H1 (cell line): ENCODE results near the gene ATM. TPM values are rescaled to one million over a fixed set of nuclear protein-coding genes. Genes with fewer than 3 reads are reported as not detected.

Experiments used
- BACH1 ChIP-seq: IDR thresholded peaks from 2 replicates; pipeline ENCODE4 v1.6.1; 2012; ENCODE audit warnings: low read length, improper control_type of control experiment
- KDM5A ChIP-seq: fragments of 200-600 bp; IDR thresholded peaks from 2 replicates; pipeline ENCODE4 v1.7.1; 2012; ENCODE audit warnings: mild to moderate bottlenecking, low read length, inconsistent platforms, mixed read lengths
- POLR2AphosphoS5 ChIP-seq: IDR thresholded peaks from 2 replicates; pipeline ENCODE4 v1.6.1; 2011; ENCODE audit warnings: low read depth, low read length
- POU5F1 ChIP-seq: IDR thresholded peaks from 2 replicates; pipeline ENCODE4 v1.6.1; 2011; ENCODE audit warnings: low read depth, mild to moderate bottlenecking, low read length, moderate library complexity
- RNF2 ChIP-seq: fragments of 200-900, 300-1000 bp; sonication (generic); IDR thresholded peaks from 2 replicates; pipeline ENCODE4 v1.7.1; 2016; ENCODE audit warnings: borderline replicate concordance, low read depth, mild to moderate bottlenecking, antibody characterized with exemption, low read length; ENCODE audit not compliant: poor library complexity, severe bottlenecking; ENCODE audit errors: missing control alignments
- SIN3A ChIP-seq, 2 experiments: IDR thresholded peaks in 1 of 2; conservative IDR thresholded peaks in 1 of 2; 2 replicates each; pipeline ENCODE4 v1.6.1; 2011 to 2012; ENCODE audit warnings: low read length in 2 of 2, improper control_type of control experiment in 1 of 2, low read depth in 1 of 2, mild to moderate bottlenecking in 1 of 2
- SIX5 ChIP-seq: IDR thresholded peaks from 2 replicates; pipeline ENCODE4 v1.6.1; 2011; ENCODE audit warnings: mild to moderate bottlenecking, low read depth, low read length
- SP1 ChIP-seq: IDR thresholded peaks from 2 replicates; pipeline ENCODE4 v1.6.1; 2011; ENCODE audit warnings: low read depth, low read length
- SP4 ChIP-seq: IDR thresholded peaks from 2 replicates; pipeline ENCODE4 v1.6.1; 2012; ENCODE audit warnings: low read length, inconsistent platforms
- polyA plus RNA-seq, 7 experiments: library from polyadenylated mRNA; depleted of rRNA in 3 of 7; stranded (reverse) in 5 of 7; unstranded in 2 of 7; fragments of >200 nt in 5 of 7; fragments of 200-250 nt in 2 of 7; gene quantifications; 1 replicate in 5 of 7; 2 replicates in 1 of 7; 4 replicates in 1 of 7; pipeline versions ENCODE4 v1.2.1 to v1.2.3, GENCODE V29; 2011 to 2013; ENCODE audit warnings: missing spikeins in 2 of 7, mixed read lengths in 2 of 7
- total RNA-seq: library from RNA; stranded (reverse); fragmentation: NEBNext Ultra II Directional; extraction: Animal tissue kit (Norgen Biotek cat#: 25700); gene quantifications from 2 replicates; pipeline ENCODE4 v1.2.1, GENCODE V29; 2021
- TF ChIP-seq, protein P1 (sequence below): fragments of 300-600 bp; sonication (generic); IDR thresholded peaks from 2 replicates; pipeline ENCODE4 v1.7.1; 2012; ENCODE audit warnings: low read length, moderate library complexity, mild to moderate bottlenecking, inconsistent platforms; ENCODE audit not compliant: insufficient replicate concordance

ATM gene
- total and polyA plus RNA-seq, 2 of the 8 experiments (the other 6 are each of a cell fraction or from before 2014, with no cell fraction given): 14.9 to 55.4 TPM

DNA sequence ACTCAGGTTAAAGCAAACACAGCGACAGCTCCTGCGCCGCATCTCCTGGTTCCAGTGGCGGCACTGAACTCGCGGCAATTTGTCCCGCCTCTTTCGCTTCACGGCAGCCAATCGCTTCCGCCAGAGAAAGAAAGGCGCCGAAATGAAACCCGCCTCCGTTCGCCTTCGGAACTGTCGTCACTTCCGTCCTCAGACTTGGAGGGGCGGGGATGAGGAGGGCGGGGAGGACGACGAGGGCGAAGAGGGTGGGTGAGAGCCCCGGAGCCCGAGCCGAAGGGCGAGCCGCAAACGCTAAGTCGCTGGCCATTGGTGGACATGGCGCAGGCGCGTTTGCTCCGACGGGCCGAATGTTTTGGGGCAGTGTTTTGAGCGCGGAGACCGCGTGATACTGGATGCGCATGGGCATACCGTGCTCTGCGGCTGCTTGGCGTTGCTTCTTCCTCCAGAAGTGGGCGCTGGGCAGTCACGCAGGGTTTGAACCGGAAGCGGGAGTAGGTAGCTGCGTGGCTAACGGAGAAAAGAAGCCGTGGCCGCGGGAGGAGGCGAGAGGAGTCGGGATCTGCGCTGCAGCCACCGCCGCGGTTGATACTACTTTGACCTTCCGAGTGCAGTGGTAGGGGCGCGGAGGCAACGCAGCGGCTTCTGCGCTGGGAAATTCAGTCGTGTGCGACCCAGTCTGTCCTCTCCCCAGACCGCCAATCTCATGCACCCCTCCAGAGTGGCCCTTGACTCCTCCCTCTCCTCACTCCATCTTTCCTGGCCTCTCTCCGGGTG, at the start of gene ATM, which contains the start of gene NPAT (continued):
- TF ChIP-seq SIN3A (conservative IDR thresholded peaks at IDR 0.05 in 1 of 2, IDR thresholded peaks at IDR 0.05 in 1 of 2; ENCODE audit: low read depth in 1 of 2, low read length in 2 of 2): peak in 1 of 2 experiments; percentile 52; a peak in 2 of 4 replicates
- 0 out of 2 replicates have a peak, but pooled peaks have one; percentile 46 for TF ChIP-seq SP1
- TF ChIP-seq BACH1: peak; percentile 61; the same call in 1 of the 2 replicates
- TF ChIP-seq POLR2AphosphoS5: peak; percentile 97
- no peak for TF ChIP-seq SIX5
- TF ChIP-seq SP4: peak; percentile 61; the same call in 1 of the 2 replicates
- TF ChIP-seq, protein P1, sequence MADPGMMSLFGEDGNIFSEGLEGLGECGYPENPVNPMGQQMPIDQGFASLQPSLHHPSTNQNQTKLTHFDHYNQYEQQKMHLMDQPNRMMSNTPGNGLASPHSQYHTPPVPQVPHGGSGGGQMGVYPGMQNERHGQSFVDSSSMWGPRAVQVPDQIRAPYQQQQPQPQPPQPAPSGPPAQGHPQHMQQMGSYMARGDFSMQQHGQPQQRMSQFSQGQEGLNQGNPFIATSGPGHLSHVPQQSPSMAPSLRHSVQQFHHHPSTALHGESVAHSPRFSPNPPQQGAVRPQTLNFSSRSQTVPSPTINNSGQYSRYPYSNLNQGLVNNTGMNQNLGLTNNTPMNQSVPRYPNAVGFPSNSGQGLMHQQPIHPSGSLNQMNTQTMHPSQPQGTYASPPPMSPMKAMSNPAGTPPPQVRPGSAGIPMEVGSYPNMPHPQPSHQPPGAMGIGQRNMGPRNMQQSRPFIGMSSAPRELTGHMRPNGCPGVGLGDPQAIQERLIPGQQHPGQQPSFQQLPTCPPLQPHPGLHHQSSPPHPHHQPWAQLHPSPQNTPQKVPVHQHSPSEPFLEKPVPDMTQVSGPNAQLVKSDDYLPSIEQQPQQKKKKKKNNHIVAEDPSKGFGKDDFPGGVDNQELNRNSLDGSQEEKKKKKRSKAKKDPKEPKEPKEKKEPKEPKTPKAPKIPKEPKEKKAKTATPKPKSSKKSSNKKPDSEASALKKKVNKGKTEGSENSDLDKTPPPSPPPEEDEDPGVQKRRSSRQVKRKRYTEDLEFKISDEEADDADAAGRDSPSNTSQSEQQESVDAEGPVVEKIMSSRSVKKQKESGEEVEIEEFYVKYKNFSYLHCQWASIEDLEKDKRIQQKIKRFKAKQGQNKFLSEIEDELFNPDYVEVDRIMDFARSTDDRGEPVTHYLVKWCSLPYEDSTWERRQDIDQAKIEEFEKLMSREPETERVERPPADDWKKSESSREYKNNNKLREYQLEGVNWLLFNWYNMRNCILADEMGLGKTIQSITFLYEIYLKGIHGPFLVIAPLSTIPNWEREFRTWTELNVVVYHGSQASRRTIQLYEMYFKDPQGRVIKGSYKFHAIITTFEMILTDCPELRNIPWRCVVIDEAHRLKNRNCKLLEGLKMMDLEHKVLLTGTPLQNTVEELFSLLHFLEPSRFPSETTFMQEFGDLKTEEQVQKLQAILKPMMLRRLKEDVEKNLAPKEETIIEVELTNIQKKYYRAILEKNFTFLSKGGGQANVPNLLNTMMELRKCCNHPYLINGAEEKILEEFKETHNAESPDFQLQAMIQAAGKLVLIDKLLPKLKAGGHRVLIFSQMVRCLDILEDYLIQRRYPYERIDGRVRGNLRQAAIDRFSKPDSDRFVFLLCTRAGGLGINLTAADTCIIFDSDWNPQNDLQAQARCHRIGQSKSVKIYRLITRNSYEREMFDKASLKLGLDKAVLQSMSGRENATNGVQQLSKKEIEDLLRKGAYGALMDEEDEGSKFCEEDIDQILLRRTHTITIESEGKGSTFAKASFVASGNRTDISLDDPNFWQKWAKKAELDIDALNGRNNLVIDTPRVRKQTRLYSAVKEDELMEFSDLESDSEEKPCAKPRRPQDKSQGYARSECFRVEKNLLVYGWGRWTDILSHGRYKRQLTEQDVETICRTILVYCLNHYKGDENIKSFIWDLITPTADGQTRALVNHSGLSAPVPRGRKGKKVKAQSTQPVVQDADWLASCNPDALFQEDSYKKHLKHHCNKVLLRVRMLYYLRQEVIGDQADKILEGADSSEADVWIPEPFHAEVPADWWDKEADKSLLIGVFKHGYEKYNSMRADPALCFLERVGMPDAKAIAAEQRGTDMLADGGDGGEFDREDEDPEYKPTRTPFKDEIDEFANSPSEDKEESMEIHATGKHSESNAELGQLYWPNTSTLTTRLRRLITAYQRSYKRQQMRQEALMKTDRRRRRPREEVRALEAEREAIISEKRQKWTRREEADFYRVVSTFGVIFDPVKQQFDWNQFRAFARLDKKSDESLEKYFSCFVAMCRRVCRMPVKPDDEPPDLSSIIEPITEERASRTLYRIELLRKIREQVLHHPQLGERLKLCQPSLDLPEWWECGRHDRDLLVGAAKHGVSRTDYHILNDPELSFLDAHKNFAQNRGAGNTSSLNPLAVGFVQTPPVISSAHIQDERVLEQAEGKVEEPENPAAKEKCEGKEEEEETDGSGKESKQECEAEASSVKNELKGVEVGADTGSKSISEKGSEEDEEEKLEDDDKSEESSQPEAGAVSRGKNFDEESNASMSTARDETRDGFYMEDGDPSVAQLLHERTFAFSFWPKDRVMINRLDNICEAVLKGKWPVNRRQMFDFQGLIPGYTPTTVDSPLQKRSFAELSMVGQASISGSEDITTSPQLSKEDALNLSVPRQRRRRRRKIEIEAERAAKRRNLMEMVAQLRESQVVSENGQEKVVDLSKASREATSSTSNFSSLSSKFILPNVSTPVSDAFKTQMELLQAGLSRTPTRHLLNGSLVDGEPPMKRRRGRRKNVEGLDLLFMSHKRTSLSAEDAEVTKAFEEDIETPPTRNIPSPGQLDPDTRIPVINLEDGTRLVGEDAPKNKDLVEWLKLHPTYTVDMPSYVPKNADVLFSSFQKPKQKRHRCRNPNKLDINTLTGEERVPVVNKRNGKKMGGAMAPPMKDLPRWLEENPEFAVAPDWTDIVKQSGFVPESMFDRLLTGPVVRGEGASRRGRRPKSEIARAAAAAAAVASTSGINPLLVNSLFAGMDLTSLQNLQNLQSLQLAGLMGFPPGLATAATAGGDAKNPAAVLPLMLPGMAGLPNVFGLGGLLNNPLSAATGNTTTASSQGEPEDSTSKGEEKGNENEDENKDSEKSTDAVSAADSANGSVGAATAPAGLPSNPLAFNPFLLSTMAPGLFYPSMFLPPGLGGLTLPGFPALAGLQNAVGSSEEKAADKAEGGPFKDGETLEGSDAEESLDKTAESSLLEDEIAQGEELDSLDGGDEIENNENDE: no peak
- TF ChIP-seq POU5F1: no peak
- 0 out of 2 replicates have a peak, but pooled peaks have one; percentile 5 for TF ChIP-seq KDM5A
- TF ChIP-seq RNF2: no peak
